ENCODE data around the gene METTL5.
A peak's percentile ranks its signal among the peaks of the same experiment; 100 is the strongest.

Gene METTL5

DNA sequence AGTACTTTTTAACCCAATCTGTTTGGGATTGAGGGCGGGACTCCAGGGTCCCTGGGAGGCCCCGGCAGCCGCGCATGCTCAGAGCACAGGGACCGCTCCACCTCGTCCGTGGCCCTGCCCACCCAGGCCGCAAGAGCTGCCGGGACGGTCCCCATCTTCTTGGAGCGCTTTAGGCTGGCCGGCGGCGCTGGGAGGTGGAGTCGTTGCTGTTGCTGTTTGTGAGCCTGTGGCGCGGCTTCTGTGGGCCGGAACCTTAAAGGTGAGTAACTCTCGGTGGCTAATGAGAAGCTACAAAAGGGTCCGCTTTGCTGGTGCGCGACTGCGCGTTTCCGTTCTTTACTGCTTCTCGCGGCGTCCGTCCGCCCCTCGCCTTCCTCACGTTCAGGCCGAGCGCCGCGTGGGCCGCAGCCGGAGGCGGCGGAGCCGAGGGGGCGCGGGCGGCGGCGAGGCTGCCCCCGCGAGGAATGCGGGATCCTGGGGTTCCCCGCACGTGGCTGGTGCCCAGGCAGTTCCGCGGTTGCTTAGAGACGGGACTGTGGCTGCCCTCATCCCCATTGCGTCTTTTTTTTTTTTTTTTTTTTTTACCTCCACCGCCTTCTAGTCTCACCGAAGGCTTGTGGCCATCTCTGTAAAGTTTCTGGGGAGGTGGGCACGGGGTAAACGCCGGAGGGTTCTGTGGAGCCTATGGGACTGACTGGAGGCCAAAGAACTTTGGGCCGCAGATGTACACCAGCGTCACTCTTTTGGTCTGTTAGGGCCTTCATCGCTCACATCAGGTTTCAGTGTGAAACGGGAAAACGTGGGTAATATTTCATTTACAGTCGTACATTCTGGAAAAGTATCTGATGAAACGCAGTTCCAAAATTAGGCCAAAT is 25.8 kb downstream of the METTL5 start, which contains the start of gene SSB:
Gene SSB (plus strand): TSS at position 154 of the 875 bp plus-strand sequence. CDS start 2,090 bp downstream, outside the sequence.
- DNase-seq: peak; percentile 94
- peak within 1 kb of the TSS; percentile 74 for H3K4me2 ChIP-seq (ENCODE audit: low read depth, low read length)
- H3K27me3 ChIP-seq (replicated peaks; ENCODE audit: insufficient read depth, low read length): no peaks in the 10 kb centered on the region
- H3K27ac ChIP-seq (ENCODE audit: low read length): peak within 1 kb of the TSS; percentile 78
- TF ChIP-seq, protein P1, sequence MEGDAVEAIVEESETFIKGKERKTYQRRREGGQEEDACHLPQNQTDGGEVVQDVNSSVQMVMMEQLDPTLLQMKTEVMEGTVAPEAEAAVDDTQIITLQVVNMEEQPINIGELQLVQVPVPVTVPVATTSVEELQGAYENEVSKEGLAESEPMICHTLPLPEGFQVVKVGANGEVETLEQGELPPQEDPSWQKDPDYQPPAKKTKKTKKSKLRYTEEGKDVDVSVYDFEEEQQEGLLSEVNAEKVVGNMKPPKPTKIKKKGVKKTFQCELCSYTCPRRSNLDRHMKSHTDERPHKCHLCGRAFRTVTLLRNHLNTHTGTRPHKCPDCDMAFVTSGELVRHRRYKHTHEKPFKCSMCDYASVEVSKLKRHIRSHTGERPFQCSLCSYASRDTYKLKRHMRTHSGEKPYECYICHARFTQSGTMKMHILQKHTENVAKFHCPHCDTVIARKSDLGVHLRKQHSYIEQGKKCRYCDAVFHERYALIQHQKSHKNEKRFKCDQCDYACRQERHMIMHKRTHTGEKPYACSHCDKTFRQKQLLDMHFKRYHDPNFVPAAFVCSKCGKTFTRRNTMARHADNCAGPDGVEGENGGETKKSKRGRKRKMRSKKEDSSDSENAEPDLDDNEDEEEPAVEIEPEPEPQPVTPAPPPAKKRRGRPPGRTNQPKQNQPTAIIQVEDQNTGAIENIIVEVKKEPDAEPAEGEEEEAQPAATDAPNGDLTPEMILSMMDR (IDR thresholded peaks at IDR 0.05; ENCODE audit: low read length): no peak
- TF ChIP-seq EZH2 (optimal IDR thresholded peaks at IDR 0.05; ENCODE audit: low read depth, low read length) (no peak), EZH2phosphoT487 (IDR thresholded peaks at IDR 0.05; ENCODE audit: low read length) (no peak)
- H2AFZ ChIP-seq (ENCODE audit: low read length): peak within 1 kb of the TSS; percentile 81
- H3K79me2 ChIP-seq (ENCODE audit: low read length): peaks cover 49% of the 10 kb centered on the region
- no peaks in the 10 kb centered on the region for H3K9me3 ChIP-seq (replicated peaks; ENCODE audit: insufficient read depth, low read length)
- H3K9me2 ChIP-seq (replicated peaks; ENCODE audit: insufficient read depth, low read length): no peaks in the 10 kb centered on the region
- peak within 1 kb of the TSS; percentile 80 for H3K9ac ChIP-seq (ENCODE audit: low read length)
- peak within 1 kb of the TSS; percentile 72 for H3K4me3 ChIP-seq (ENCODE audit: low read length)
- H3K4me1 ChIP-seq (ENCODE audit: low read length): no peaks in the 10 kb centered on the region
- peaks cover 8% of the 10 kb centered on the region; the same call in 1 of the 2 replicates for H3F3A ChIP-seq (ENCODE audit: insufficient read depth, low read length)
- no peaks in the 10 kb centered on the region; the same call in 1 of the 2 replicates for H4K20me1 ChIP-seq (ENCODE audit: insufficient read depth, low read length)
- H3K36me3 ChIP-seq (replicated peaks; ENCODE audit: insufficient read depth, low read length): no peaks in the 10 kb centered on the region

DNA sequence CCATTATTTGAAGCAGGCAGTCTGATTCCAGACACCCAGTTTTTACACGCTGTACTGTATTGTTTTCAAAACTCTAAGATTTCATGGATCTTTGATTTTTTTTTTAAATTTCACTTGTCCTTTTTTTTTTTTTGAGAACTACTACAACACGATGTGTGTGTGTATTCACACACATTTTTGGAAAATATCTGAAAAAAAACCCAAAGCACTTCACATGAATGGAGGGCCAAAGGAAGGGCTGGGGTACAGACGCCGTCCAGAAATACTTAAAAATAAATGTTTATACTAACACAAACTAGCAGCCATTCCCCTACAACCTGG is 26.3 kb downstream of the METTL5 start:
- H3K27ac ChIP-seq (ENCODE audit: low read length): peak overlapping the region; percentile 78; the same call in 1 of the 2 replicates

DNA sequence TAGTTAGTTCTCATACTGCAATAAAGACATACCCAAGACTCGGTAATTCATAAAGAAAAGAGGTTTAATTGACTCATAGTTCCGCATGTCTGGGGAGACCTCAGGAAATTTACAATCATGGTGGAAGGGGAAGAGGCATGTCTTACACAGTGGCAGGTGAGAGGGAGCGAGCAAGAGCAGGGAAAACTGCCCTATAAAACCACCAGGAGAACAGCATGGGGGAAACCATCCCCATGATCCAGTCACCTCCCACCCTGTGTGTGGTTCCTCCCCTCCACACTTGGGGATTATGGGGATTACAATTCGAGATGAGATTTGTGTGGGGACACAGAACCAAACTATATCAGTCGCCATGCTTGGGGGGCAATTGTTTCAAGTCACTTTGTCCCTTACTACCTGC is 27.1 kb downstream of the METTL5 start:
- Histone ChIP-seq H3K27me3 (replicated peaks; ENCODE audit: insufficient read depth, low read length) (no peaks in the 10 kb centered on the region), H3K4me2 (ENCODE audit: low read depth, low read length) (no peak overlapping the region), H3K27ac (ENCODE audit: low read length) (no peak overlapping the region), H3K36me3 (replicated peaks; ENCODE audit: insufficient read depth, low read length) (no peaks in the 10 kb centered on the region), H3K79me2 (ENCODE audit: low read length) (peaks cover 36% of the 10 kb centered on the region), H3K9me3 (replicated peaks; ENCODE audit: insufficient read depth, low read length) (no peaks in the 10 kb centered on the region), H3K4me1 (ENCODE audit: low read length) (no peaks in the 10 kb centered on the region), H2AFZ (ENCODE audit: low read length) (peak overlapping the region; percentile 81), H4K20me1 (ENCODE audit: insufficient read depth, low read length) (no peaks in the 10 kb centered on the region; the same call in 1 of the 2 replicates), H3K4me3 (ENCODE audit: low read length) (no peak overlapping the region), H3F3A (ENCODE audit: insufficient read depth, low read length) (peaks cover 8% of the 10 kb centered on the region; the same call in 1 of the 2 replicates), H3K9ac (ENCODE audit: low read length) (no peak overlapping the region), H3K9me2 (replicated peaks; ENCODE audit: insufficient read depth, low read length) (no peaks in the 10 kb centered on the region)
- TF ChIP-seq EZH2phosphoT487 (IDR thresholded peaks at IDR 0.05; ENCODE audit: low read length) (no peak), EZH2 (optimal IDR thresholded peaks at IDR 0.05; ENCODE audit: low read depth, low read length) (no peak)
- TF ChIP-seq, protein P1 (IDR thresholded peaks at IDR 0.05; ENCODE audit: low read length): no peak
- DNase-seq: no peak

More for the DNA sequence above, 26.3 kb downstream of the METTL5 start:
- Histone ChIP-seq H3K4me2 (ENCODE audit: low read depth, low read length) (peak overlapping the region; percentile 74; the same call in 1 of the 2 replicates), H3K9me3 (replicated peaks; ENCODE audit: insufficient read depth, low read length) (no peaks in the 10 kb centered on the region), H3K79me2 (ENCODE audit: low read length) (peaks cover 43% of the 10 kb centered on the region), H3K4me1 (ENCODE audit: low read length) (no peaks in the 10 kb centered on the region), H3K4me3 (ENCODE audit: low read length) (peak overlapping the region; percentile 72), H3K9ac (ENCODE audit: low read length) (peak overlapping the region; percentile 80; the same call in 1 of the 2 replicates), H3K36me3 (replicated peaks; ENCODE audit: insufficient read depth, low read length) (no peaks in the 10 kb centered on the region), H2AFZ (ENCODE audit: low read length) (peak overlapping the region; percentile 81), H3F3A (ENCODE audit: insufficient read depth, low read length) (peaks cover 8% of the 10 kb centered on the region; the same call in 1 of the 2 replicates), H3K9me2 (replicated peaks; ENCODE audit: insufficient read depth, low read length) (no peaks in the 10 kb centered on the region), H3K27me3 (replicated peaks; ENCODE audit: insufficient read depth, low read length) (no peaks in the 10 kb centered on the region), H4K20me1 (ENCODE audit: insufficient read depth, low read length) (no peaks in the 10 kb centered on the region; the same call in 1 of the 2 replicates)
- TF ChIP-seq, protein P1 (IDR thresholded peaks at IDR 0.05; ENCODE audit: low read length): no peak
- TF ChIP-seq EZH2phosphoT487 (IDR thresholded peaks at IDR 0.05; ENCODE audit: low read length): no peak
- TF ChIP-seq EZH2 (optimal IDR thresholded peaks at IDR 0.05; ENCODE audit: low read depth, low read length): no peak
- DNase-seq: no peak
